GM18520 (cell line): ENCODE results near the gene NDEL1.

Experiments used
- ATAC-seq: cut with Tn5 transposase; IDR thresholded peaks from one replicate; pipeline ENCODE4 v1.9.1; 2021; ENCODE audit not compliant: unreplicated experiment

NDEL1 gene

GRCh38 chr17:8455665-8456209 is 20.1 kb downstream of the NDEL1 start:
- no peak for ATAC-seq

- no peak for ATAC-seq
Observed at GRCh38 chr17:8458128-8458527, 22.4 kb downstream of the NDEL1 start.

GRCh38 chr17:8459107-8459506 is 23.4 kb downstream of the NDEL1 start:
- ATAC-seq, result no peak

- no peak for ATAC-seq
Observed at GRCh38 chr17:8459831-8460230, 24.1 kb downstream of the NDEL1 start.

GRCh38 chr17:8462564-8462963 is 26.9 kb downstream of the NDEL1 start:
- no peak for ATAC-seq

- ATAC-seq, result no peak
Observed at GRCh38 chr17:8463099-8463498, 27.4 kb downstream of the NDEL1 start.

GRCh38 chr17:8464941-8465340 is 29.3 kb downstream of the NDEL1 start:
- no peak for ATAC-seq

- ATAC-seq, result no peak
Observed at GRCh38 chr17:8465356-8465755, 29.7 kb downstream of the NDEL1 start.

GRCh38 chr17:8465759-8466158 is 30.1 kb downstream of the NDEL1 start:
- ATAC-seq, result no peak

GRCh38 chr17:8466456-8466855 is 30.8 kb downstream of the NDEL1 start:
- ATAC-seq, result no peak

- no peak for ATAC-seq
Observed at GRCh38 chr17:8466873-8467272, 31.2 kb downstream of the NDEL1 start.

- ATAC-seq, result no peak
Observed at GRCh38 chr17:8467527-8467926, 31.8 kb downstream of the NDEL1 start.

- ATAC-seq, result no peak
Observed at GRCh38 chr17:8468127-8468526, 32.4 kb downstream of the NDEL1 start.

- no peak for ATAC-seq
Observed at GRCh38 chr17:8468980-8469379, 33.3 kb downstream of the NDEL1 start.

GRCh38 chr17:8469964-8470363 is 34.3 kb downstream of the NDEL1 start:
- no peak for ATAC-seq

- no peak for ATAC-seq
Observed at GRCh38 chr17:8470447-8471047, 34.9 kb downstream of the NDEL1 start.

- ATAC-seq, result no peak
Observed at GRCh38 chr17:8472663-8473062, 37.0 kb downstream of the NDEL1 start.

GRCh38 chr17:8473451-8474192 is 37.9 kb downstream of the NDEL1 start:
- no peak for ATAC-seq

- ATAC-seq, result no peak
Observed at GRCh38 chr17:8474826-8475225, 39.1 kb downstream of the NDEL1 start.

- no peak for ATAC-seq
Observed at GRCh38 chr17:8475227-8475626, 39.5 kb downstream of the NDEL1 start.

- ATAC-seq, result no peak
Observed at GRCh38 chr17:8475781-8476180, 40.1 kb downstream of the NDEL1 start.

GRCh38 chr17:8476741-8477140 is 41.1 kb downstream of the NDEL1 start:
- no peak for ATAC-seq

- ATAC-seq, result no peak
Observed at GRCh38 chr17:8477171-8477570, 41.5 kb downstream of the NDEL1 start.
